ENCODE data around the gene CNP. TPM values are rescaled to one million over a fixed set of nuclear protein-coding genes. Genes with fewer than 3 reads are reported as not detected.

The CNP gene
- total RNA-seq, 1 experiment from 2014 or later, result 78.5 TPM

DNA sequence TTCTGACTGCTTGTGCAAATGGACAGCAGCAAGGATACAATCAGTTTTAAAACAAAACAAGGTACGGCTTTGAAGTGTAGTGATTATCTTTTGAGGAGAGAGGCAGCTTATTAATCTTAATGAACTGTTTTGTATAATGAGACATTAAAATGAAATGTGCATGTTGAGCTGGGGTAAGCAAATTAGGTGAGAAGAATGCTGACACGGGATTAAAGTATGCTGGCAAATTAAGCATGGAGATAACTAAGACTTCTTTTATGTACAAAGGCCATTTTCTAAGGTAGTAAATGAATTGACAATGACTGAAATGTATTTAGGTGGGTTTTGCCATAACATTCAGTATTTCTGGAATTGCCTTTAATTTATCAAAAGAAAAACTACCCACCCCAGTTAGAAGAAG lies 31.9 kb downstream of the CNP start:
- H3K27me3 Mint-ChIP-seq (ENCODE audit: low read depth), result no peaks in the 10 kb centered on the region
- Histone ChIP-seq H3K4me2 (ENCODE audit: insufficient read depth, insufficient read length, low read length) (no peak overlapping the region), H3K4ac (ENCODE audit: low read depth, low read length) (no peak overlapping the region), H4K20me1 (ENCODE audit: control insufficient read depth, insufficient read depth, insufficient read length) (no peaks in the 10 kb centered on the region), H2AK5ac (ENCODE audit: insufficient read length, low read length) (no peak overlapping the region), H2BK5ac (ENCODE audit: insufficient read length, low read length) (no peak overlapping the region), H3K18ac (ENCODE audit: insufficient read length, low read depth, low read length) (no peak overlapping the region), H3K27me3 (ENCODE audit: insufficient read depth, low read length) (no peaks in the 10 kb centered on the region), H3K4me1 (ENCODE audit: insufficient read depth, low read length) (no peaks in the 10 kb centered on the region), H3K79me1 (ENCODE audit: insufficient read depth, low read depth, low read length, poor library complexity, severe bottlenecking) (no peaks in the 10 kb centered on the region), H3K23me2 (ENCODE audit: insufficient read length, low read depth, low read length, poor library complexity, severe bottlenecking) (no peaks in the 10 kb centered on the region), H2BK20ac (ENCODE audit: low read depth, low read length, poor library complexity, severe bottlenecking) (no peak overlapping the region), H3T11ph (ENCODE audit: low read length) (no peak overlapping the region), H4K8ac (replicated peaks; ENCODE audit: insufficient read length, low read depth, low read length) (no peak overlapping the region), H3K9ac (ENCODE audit: extremely low read depth, insufficient read length, low read length) (no peak overlapping the region), H2BK12ac (ENCODE audit: insufficient read length, low read depth, low read length) (no peak overlapping the region), H4K91ac (ENCODE audit: insufficient read length, low read depth, low read length) (no peak overlapping the region), H2BK120ac (ENCODE audit: low read depth, low read length, poor library complexity, severe bottlenecking) (no peak overlapping the region), H3K79me2 (ENCODE audit: insufficient read depth, low read length) (no peaks in the 10 kb centered on the region; the same call in 1 of the 2 replicates), H2AFZ (ENCODE audit: low read length) (no peak overlapping the region), H2BK15ac (ENCODE audit: low read depth, low read length) (no peak overlapping the region), H4K5ac (ENCODE audit: insufficient read length, low read depth, low read length) (no peak overlapping the region), H3K14ac (ENCODE audit: insufficient read depth, low read length) (no peak overlapping the region), H3K27ac (ENCODE audit: insufficient read length, low read depth, low read length) (no peak overlapping the region), H3K9me3 (ENCODE audit: control insufficient read depth, low read depth, low read length) (no peaks in the 10 kb centered on the region), H3K23ac (ENCODE audit: insufficient read length, low read depth, low read length) (no peak overlapping the region), H3K56ac (ENCODE audit: insufficient read length, low read depth, low read length) (no peak overlapping the region)
- no peak for DNase-seq
- 0 out of 4 replicates have a peak, but pooled peaks cover 0 to 4% of the 10 kb centered on the region in 2 experiments for H3K4me1 Mint-ChIP-seq
- no peaks in the 10 kb centered on the region for H3K9me3 Mint-ChIP-seq
- peaks cover 45 to 86% (median 83%) of the 10 kb centered on the region in 3 experiments for H3K36me3 Mint-ChIP-seq (ENCODE audit: insufficient read depth in 1 of 3, low read depth in 3 of 3)
- TF ChIP-seq, protein P1, sequence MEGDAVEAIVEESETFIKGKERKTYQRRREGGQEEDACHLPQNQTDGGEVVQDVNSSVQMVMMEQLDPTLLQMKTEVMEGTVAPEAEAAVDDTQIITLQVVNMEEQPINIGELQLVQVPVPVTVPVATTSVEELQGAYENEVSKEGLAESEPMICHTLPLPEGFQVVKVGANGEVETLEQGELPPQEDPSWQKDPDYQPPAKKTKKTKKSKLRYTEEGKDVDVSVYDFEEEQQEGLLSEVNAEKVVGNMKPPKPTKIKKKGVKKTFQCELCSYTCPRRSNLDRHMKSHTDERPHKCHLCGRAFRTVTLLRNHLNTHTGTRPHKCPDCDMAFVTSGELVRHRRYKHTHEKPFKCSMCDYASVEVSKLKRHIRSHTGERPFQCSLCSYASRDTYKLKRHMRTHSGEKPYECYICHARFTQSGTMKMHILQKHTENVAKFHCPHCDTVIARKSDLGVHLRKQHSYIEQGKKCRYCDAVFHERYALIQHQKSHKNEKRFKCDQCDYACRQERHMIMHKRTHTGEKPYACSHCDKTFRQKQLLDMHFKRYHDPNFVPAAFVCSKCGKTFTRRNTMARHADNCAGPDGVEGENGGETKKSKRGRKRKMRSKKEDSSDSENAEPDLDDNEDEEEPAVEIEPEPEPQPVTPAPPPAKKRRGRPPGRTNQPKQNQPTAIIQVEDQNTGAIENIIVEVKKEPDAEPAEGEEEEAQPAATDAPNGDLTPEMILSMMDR (conservative IDR thresholded peaks at IDR 0.05), result no peak
- no peak overlapping the region for H3K4me3 Mint-ChIP-seq
- no peak overlapping the region for H3K27ac Mint-ChIP-seq
- WGBS (ENCODE audit: extremely low coverage, insufficient read length, low lambda C conversion rate), result no CpG with 5 or more reads among the region's 2 CpGs
